CD4-positive, alpha-beta T cell (primary cell): ENCODE results near the gene NLGN1. TPM values are rescaled to one million over a fixed set of nuclear protein-coding genes. Genes with fewer than 3 reads are reported as not detected.

Experiments used
- ATAC-seq: fragments of 200-7000 bp; cut with Tn5 transposase; one replicate; pipeline ENCODE4 v1.10.0; 2022; ENCODE audit warnings: mild to moderate bottlenecking; ENCODE audit not compliant: poor library complexity
- CTCF ChIA-PET: fragments of 350-600 bp; sonication (Branson Sonifier 250); formaldehyde crosslinking; loops from one replicate; lab custom pipeline; 2021; ENCODE audit warnings: antibody characterized with exemption, inconsistent platforms; lab: Charles Lee
- POLR2A ChIA-PET: fragments of 350-600 bp; sonication (Branson Sonifier 250); formaldehyde crosslinking; loops from one replicate; lab custom pipeline; 2021; ENCODE audit warnings: antibody characterized with exemption, inconsistent platforms; lab: Charles Lee
- DNase-seq, 14 experiments: peaks; one replicate each; pipeline ENCODE4 v3.0.0-alpha.2; 2013 to 2020; ENCODE audit warnings: mixed read lengths in 2 of 14
- H3K27ac ChIP-seq, 2 donors: one replicate each; pipeline versions ENCODE4 v1.5.1 to v1.7.0; 2013; ENCODE audit warnings: low read length in 2 of 2, low read depth in 1 of 2, mild to moderate bottlenecking in 1 of 2
- H3K27me3 ChIP-seq, 2 experiments: 1 replicate in 1 of 2; 2 replicates in 1 of 2; pipeline versions ENCODE4 v1.6.1 to v1.7.0; 2013; ENCODE audit warnings: low read length in 2 of 2, control low read depth in 1 of 2, mild to moderate bottlenecking in 1 of 2, moderate library complexity in 1 of 2; ENCODE audit not compliant: insufficient read depth in 2 of 2, control insufficient read depth in 1 of 2
- H3K36me3 ChIP-seq: one replicate; pipeline ENCODE4 v1.6.1; 2013; ENCODE audit warnings: low read length, control low read depth; ENCODE audit not compliant: insufficient read depth
- H3K4me1 ChIP-seq: one replicate; pipeline ENCODE4 v1.6.1; 2013; ENCODE audit warnings: low read length, control low read depth; ENCODE audit not compliant: insufficient read depth
- H3K4me3 ChIP-seq: one replicate; pipeline ENCODE4 v1.5.1; 2013; ENCODE audit warnings: mild to moderate bottlenecking, low read length, moderate library complexity
- H3K9me3 ChIP-seq, 2 experiments: 1 replicate in 1 of 2; 2 replicates in 1 of 2; pipeline versions ENCODE4 v1.6.1 to v1.7.0; 2013; ENCODE audit warnings: low read length in 2 of 2, mild to moderate bottlenecking in 2 of 2, control low read depth in 1 of 2, moderate library complexity in 1 of 2; ENCODE audit not compliant: control insufficient read depth in 1 of 2, insufficient read depth in 1 of 2
- H3K27ac Mint-ChIP-seq: one replicate; pipeline ENCODE4 v1.8.0; 2020; ENCODE audit warnings: mixed read lengths
- H3K27me3 Mint-ChIP-seq: one replicate; pipeline ENCODE4 v1.8.0; 2021; ENCODE audit warnings: mixed read lengths
- H3K36me3 Mint-ChIP-seq: one replicate; pipeline ENCODE4 v1.8.0; 2021; ENCODE audit warnings: low read depth, mixed read lengths
- H3K4me1 Mint-ChIP-seq: one replicate; pipeline ENCODE4 v1.8.0; 2021; ENCODE audit warnings: low read depth, mixed read lengths
- H3K4me3 Mint-ChIP-seq: one replicate; pipeline ENCODE4 v1.8.0; 2020; ENCODE audit warnings: mild to moderate bottlenecking, mixed read lengths
- H3K9me3 Mint-ChIP-seq: one replicate; pipeline ENCODE4 v1.8.0; 2020; ENCODE audit warnings: mixed read lengths
- intact Hi-C, 2 experiments: fragments of 100-400 bp; cut with DNase I in 1 of 2; cut with micrococcal nuclease in 1 of 2; formaldehyde crosslinking; loops; one replicate each; pipeline versions ENCODE4 v1.15.1 to v1.9.0; 2023 to 2025; cut with DNase I, micrococcal nuclease
- total RNA-seq, 174 experiments: library from RNA in 2 of 174; stranded (reverse) in 2 of 174; gene quantifications; one replicate each; pipeline ENCODE4 v1.2.3 and lab custom pipeline; 2021 to 2026
- TF ChIP-seq, protein P1 (sequence below): fragments of 200-600 bp; IDR thresholded peaks from one replicate; pipeline ENCODE4 v1.8.0; 2022; ENCODE audit warnings: antibody characterized with exemption, mild to moderate bottlenecking

The NLGN1 gene
- total RNA-seq, 2 experiments from 2014 or later, result not detected

DNA sequence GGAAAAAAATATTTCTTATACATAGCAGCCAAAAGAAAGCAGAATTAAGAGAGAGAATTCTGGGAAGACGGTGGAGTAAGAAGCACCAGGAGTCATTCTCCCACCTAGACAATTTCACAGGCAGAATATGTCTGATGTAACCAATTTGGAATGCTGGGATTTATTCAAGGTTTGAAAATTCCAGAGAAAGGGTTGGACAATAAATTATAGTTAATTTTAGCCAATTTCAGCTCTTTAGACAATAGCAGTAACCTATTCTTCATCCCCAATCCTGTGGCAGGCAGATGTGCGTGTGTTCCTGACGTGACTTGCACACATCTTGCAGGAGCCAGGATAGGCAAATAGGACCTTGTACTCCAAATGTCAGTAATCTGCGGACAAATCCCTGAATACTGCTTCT lies 920.6 kb downstream of the NLGN1 start:
- H3K36me3 Mint-ChIP-seq, result no peaks in the 10 kb centered on the region
- H3K4me3 ChIP-seq, result no peak overlapping the region
- TF ChIP-seq, protein P1, sequence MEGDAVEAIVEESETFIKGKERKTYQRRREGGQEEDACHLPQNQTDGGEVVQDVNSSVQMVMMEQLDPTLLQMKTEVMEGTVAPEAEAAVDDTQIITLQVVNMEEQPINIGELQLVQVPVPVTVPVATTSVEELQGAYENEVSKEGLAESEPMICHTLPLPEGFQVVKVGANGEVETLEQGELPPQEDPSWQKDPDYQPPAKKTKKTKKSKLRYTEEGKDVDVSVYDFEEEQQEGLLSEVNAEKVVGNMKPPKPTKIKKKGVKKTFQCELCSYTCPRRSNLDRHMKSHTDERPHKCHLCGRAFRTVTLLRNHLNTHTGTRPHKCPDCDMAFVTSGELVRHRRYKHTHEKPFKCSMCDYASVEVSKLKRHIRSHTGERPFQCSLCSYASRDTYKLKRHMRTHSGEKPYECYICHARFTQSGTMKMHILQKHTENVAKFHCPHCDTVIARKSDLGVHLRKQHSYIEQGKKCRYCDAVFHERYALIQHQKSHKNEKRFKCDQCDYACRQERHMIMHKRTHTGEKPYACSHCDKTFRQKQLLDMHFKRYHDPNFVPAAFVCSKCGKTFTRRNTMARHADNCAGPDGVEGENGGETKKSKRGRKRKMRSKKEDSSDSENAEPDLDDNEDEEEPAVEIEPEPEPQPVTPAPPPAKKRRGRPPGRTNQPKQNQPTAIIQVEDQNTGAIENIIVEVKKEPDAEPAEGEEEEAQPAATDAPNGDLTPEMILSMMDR, result no peak
- POLR2A ChIA-PET, result no interaction called here
- intact Hi-C loops, result no loop called here
- ATAC-seq (no peak), DNase-seq (no peak)
- no peak overlapping the region for H3K27ac Mint-ChIP-seq
- no peaks in the 10 kb centered on the region for H3K4me1 Mint-ChIP-seq
- no peaks in the 10 kb centered on the region for H3K36me3 ChIP-seq
- H3K27me3 Mint-ChIP-seq, result no peaks in the 10 kb centered on the region
- H3K9me3 ChIP-seq, result no peaks in the 10 kb centered on the region
- CTCF ChIA-PET, result no interaction called here
- no peaks in the 10 kb centered on the region for H3K4me1 ChIP-seq
- no peaks in the 10 kb centered on the region for H3K27me3 ChIP-seq
- no peak overlapping the region for H3K4me3 Mint-ChIP-seq
- peaks cover 14% of the 10 kb centered on the region for H3K9me3 Mint-ChIP-seq
- H3K27ac ChIP-seq, result no peak overlapping the region

DNA sequence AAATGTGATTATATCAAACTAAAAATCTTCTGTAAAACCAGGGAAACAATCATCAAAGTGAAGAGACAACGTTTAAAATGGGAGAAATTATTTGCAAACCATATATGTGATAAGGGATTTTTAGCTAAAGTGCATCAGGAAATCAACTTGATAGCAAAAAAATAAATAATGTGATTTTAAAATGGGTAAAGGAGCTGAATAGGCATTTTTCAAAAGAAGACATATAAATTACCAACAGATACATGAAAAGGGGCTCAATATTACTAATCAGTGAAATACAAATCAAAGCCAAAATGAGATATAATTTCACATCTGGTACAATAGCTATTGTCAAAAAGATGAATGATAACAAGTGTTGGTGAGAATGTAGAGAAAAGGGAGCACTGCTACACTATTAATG lies 924.0 kb downstream of the NLGN1 start:
- no peak for ATAC-seq

DNA sequence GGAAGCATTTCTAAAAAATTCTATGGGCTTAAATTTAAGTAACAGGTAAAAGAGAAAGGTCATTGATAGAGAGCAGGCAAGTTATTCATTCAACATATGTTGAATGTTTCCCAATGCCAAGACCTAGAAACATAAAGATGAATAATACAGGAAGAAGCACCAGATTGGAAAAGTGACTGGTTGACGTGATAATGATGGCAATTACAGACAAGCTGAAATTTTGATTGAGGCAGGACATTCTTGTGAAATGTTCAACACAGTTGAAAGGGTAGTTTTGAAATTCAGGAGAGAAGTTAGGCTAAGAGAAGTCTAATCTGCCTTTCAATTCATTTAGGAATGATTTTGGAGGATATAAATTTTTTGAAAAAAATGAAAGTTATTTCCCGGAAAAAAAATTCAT lies 925.2 kb downstream of the NLGN1 start:
- Mint-ChIP-seq H3K4me3 (no peak overlapping the region), H3K36me3 (no peaks in the 10 kb centered on the region), H3K27me3 (no peaks in the 10 kb centered on the region), H3K9me3 (peaks cover 14% of the 10 kb centered on the region), H3K27ac (no peak overlapping the region), H3K4me1 (no peaks in the 10 kb centered on the region)
- Histone ChIP-seq H3K4me3 (no peak overlapping the region), H3K4me1 (no peaks in the 10 kb centered on the region), H3K27ac (no peak overlapping the region), H3K36me3 (no peaks in the 10 kb centered on the region), H3K9me3 (no peaks in the 10 kb centered on the region), H3K27me3 (no peaks in the 10 kb centered on the region)
- DNase-seq (no peak), ATAC-seq (no peak)
- ChIA-PET CTCF (no interaction called here), POLR2A (no interaction called here)
- TF ChIP-seq, protein P1, result no peak
- intact Hi-C loops, result no loop called here

More for the DNA sequence above, 924.0 kb downstream of the NLGN1 start:
- Histone ChIP-seq H3K36me3 (no peaks in the 10 kb centered on the region), H3K4me1 (no peaks in the 10 kb centered on the region), H3K27me3 (no peaks in the 10 kb centered on the region), H3K27ac (no peak overlapping the region), H3K9me3 (no peaks in the 10 kb centered on the region), H3K4me3 (no peak overlapping the region)
- Mint-ChIP-seq H3K36me3 (no peaks in the 10 kb centered on the region), H3K4me1 (no peaks in the 10 kb centered on the region), H3K27me3 (no peaks in the 10 kb centered on the region), H3K4me3 (no peak overlapping the region), H3K9me3 (peaks cover 14% of the 10 kb centered on the region), H3K27ac (no peak overlapping the region)
- ChIA-PET CTCF (no interaction called here), POLR2A (no interaction called here)
- no peak for DNase-seq
- intact Hi-C loops, result no loop called here
- TF ChIP-seq, protein P1, result no peak
